ENCODE data around the gene THAP9. TPM values are rescaled to one million over a fixed set of nuclear protein-coding genes. Genes with fewer than 3 reads are reported as not detected.
A peak's percentile ranks its signal among the peaks of the same experiment; 100 is the strongest.

Gene THAP9
- total RNA-seq, 1 experiment from 2014 or later, result 3.5 TPM

DNA sequence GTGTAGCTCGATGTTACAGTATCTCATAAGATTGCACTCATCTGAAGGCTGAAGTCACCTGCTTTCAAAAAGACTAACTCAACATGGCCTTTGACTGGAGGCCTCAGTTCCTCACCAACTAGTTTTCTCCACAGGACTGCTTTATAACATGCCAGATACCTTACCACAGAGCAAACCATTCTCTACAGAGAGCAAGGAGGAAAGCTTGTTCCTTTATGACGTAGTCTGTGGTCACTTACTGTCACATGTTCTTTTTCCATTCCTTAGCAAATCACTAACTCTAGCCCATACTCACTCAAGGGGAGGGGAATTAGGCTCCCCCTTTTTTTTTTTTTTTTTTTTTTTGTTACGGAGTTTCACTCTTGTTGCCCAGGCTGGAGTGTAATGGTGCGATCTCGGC, 3.2 kb downstream of the THAP9 start:
- ChIA-PET CTCF (no interaction called here), POLR2A (ENCODE audit: unreplicated experiment) (no interaction called here)
- TF ChIP-seq, protein P1, sequence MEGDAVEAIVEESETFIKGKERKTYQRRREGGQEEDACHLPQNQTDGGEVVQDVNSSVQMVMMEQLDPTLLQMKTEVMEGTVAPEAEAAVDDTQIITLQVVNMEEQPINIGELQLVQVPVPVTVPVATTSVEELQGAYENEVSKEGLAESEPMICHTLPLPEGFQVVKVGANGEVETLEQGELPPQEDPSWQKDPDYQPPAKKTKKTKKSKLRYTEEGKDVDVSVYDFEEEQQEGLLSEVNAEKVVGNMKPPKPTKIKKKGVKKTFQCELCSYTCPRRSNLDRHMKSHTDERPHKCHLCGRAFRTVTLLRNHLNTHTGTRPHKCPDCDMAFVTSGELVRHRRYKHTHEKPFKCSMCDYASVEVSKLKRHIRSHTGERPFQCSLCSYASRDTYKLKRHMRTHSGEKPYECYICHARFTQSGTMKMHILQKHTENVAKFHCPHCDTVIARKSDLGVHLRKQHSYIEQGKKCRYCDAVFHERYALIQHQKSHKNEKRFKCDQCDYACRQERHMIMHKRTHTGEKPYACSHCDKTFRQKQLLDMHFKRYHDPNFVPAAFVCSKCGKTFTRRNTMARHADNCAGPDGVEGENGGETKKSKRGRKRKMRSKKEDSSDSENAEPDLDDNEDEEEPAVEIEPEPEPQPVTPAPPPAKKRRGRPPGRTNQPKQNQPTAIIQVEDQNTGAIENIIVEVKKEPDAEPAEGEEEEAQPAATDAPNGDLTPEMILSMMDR (conservative IDR thresholded peaks at IDR 0.05), result no peak
- TF ChIP-seq EZH2 (IDR thresholded peaks at IDR 0.05; ENCODE audit: low read depth), result no peak
- no TSS peak for BruUV-seq (replicated peaks)
- Histone ChIP-seq H3K27ac (no peak overlapping the region), H3F3A (ENCODE audit: insufficient read depth, low read depth) (peaks cover 23% of the 10 kb centered on the region), H3K9me3 (ENCODE audit: insufficient read depth, low read depth) (no peaks in the 10 kb centered on the region), H3K9me2 (ENCODE audit: insufficient read depth) (no peaks in the 10 kb centered on the region), H2AFZ (no peak overlapping the region), H3K36me3 (ENCODE audit: low read depth) (peaks cover 3% of the 10 kb centered on the region; the same call in 1 of the 2 replicates), H4K20me1 (ENCODE audit: insufficient read depth) (no peaks in the 10 kb centered on the region), H3K27me3 (ENCODE audit: insufficient read depth, low read depth) (no peaks in the 10 kb centered on the region), H3K4me3 (no peak overlapping the region), H3K4me1 (replicated peaks; ENCODE audit: insufficient read depth) (peaks cover 3% of the 10 kb centered on the region), H3K4me2 (no peak overlapping the region), H3K79me2 (ENCODE audit: low read depth) (peaks cover 38% of the 10 kb centered on the region)
- intact Hi-C loops (cut with micrococcal nuclease; ENCODE audit: unreplicated experiment), result no loop called here
- no peak for DNase-seq

DNA sequence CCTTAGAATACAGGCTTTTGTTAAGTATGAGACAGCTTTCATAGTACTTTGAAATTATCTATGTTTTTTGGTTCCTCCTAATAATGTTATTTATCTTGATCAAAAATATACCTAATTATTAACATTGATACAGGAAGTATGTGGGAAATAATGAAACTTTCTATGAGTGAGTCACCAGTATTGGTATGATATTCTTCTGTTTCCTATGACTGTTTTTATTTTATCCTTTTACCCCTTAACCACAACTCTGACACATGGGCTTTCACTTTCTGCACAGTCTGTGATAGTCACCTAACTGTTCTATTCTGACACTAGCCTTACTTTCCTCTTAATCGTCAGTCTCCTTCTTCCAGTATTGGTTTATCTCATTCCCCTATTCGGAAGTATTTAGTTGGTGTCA, 4.7 kb downstream of the THAP9 start:
- POLR2A ChIA-PET (ENCODE audit: unreplicated experiment), result no interaction called here
- H4K20me1 ChIP-seq (ENCODE audit: insufficient read depth), result no peaks in the 10 kb centered on the region
- H3K4me2 ChIP-seq, result no peak overlapping the region
- H3K27me3 ChIP-seq (ENCODE audit: insufficient read depth, low read depth), result no peaks in the 10 kb centered on the region
- DNase-seq, result peak in 1 of 2 experiments; percentile 36
- no peaks in the 10 kb centered on the region for H3K9me3 ChIP-seq (ENCODE audit: insufficient read depth, low read depth)
- no peak overlapping the region for H3K27ac ChIP-seq
- BruUV-seq (replicated peaks), result no TSS peak
- H3K9me2 ChIP-seq (ENCODE audit: insufficient read depth), result no peaks in the 10 kb centered on the region
- H2AFZ ChIP-seq, result no peak overlapping the region
- H3K4me1 ChIP-seq (replicated peaks; ENCODE audit: insufficient read depth), result no peaks in the 10 kb centered on the region
- CTCF ChIA-PET, result no interaction called here
- intact Hi-C loops (cut with micrococcal nuclease; ENCODE audit: unreplicated experiment), result no loop called here
- peaks cover 3% of the 10 kb centered on the region; the same call in 1 of the 2 replicates for H3K36me3 ChIP-seq (ENCODE audit: low read depth)
- peaks cover 8% of the 10 kb centered on the region for H3F3A ChIP-seq (ENCODE audit: insufficient read depth, low read depth)
- no peak overlapping the region for H3K4me3 ChIP-seq
- TF ChIP-seq, protein P1 (conservative IDR thresholded peaks at IDR 0.05), result no peak
- TF ChIP-seq EZH2 (IDR thresholded peaks at IDR 0.05; ENCODE audit: low read depth), result no peak
- peaks cover 23% of the 10 kb centered on the region for H3K79me2 ChIP-seq (ENCODE audit: low read depth)

DNA sequence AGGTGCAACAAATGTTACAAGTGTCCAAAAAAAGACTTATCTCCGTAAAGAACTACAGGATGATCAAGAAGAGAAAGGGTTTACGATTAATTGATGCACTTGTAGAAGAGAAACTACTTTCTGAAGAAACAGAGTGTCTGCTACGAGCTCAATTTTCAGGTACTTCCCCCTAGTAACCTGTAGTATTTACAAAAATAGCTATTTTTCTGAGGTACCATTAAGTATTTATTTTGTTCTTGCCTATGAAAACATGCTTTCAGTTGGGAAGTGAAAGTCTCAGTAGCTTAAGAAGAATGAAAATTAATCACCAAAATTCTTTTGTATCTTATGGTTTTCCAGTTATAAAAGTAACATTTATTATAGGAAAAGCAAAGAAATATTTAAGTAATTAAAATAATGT, 5.9 kb downstream of the THAP9 start:
- no peak overlapping the region for H2AFZ ChIP-seq
- H3K4me3 ChIP-seq, result no peak overlapping the region
- no peaks in the 10 kb centered on the region for H4K20me1 ChIP-seq (ENCODE audit: insufficient read depth)
- ChIA-PET CTCF (no interaction called here), POLR2A (ENCODE audit: unreplicated experiment) (no interaction called here)
- no peak for DNase-seq
- H3K9me3 ChIP-seq (ENCODE audit: insufficient read depth, low read depth), result no peaks in the 10 kb centered on the region
- H3K4me2 ChIP-seq, result no peak overlapping the region
- TF ChIP-seq, protein P1 (conservative IDR thresholded peaks at IDR 0.05), result no peak
- no peak for TF ChIP-seq EZH2 (IDR thresholded peaks at IDR 0.05; ENCODE audit: low read depth)
- peaks cover 17% of the 10 kb centered on the region for H3K79me2 ChIP-seq (ENCODE audit: low read depth)
- intact Hi-C loops (cut with micrococcal nuclease; ENCODE audit: unreplicated experiment), result no loop called here
- H3K9me2 ChIP-seq (ENCODE audit: insufficient read depth), result no peaks in the 10 kb centered on the region
- H3K27ac ChIP-seq, result no peak overlapping the region
- peaks cover 2% of the 10 kb centered on the region; the same call in 1 of the 2 replicates for H3F3A ChIP-seq (ENCODE audit: insufficient read depth, low read depth)
- no peaks in the 10 kb centered on the region for H3K4me1 ChIP-seq (replicated peaks; ENCODE audit: insufficient read depth)
- H3K27me3 ChIP-seq (ENCODE audit: insufficient read depth, low read depth), result no peaks in the 10 kb centered on the region
- H3K36me3 ChIP-seq (ENCODE audit: low read depth), result peaks cover 3% of the 10 kb centered on the region; the same call in 1 of the 2 replicates
- BruUV-seq (replicated peaks), result no TSS peak
